T-helper 22 cell (primary cell): ENCODE measurements around the gene TP53AIP1.

Experiments
- DNase-seq: peaks from one replicate; pipeline ENCODE4 v3.0.0-alpha.2; 2020; ENCODE audit warnings: low read depth

The TP53AIP1 gene

DNA sequence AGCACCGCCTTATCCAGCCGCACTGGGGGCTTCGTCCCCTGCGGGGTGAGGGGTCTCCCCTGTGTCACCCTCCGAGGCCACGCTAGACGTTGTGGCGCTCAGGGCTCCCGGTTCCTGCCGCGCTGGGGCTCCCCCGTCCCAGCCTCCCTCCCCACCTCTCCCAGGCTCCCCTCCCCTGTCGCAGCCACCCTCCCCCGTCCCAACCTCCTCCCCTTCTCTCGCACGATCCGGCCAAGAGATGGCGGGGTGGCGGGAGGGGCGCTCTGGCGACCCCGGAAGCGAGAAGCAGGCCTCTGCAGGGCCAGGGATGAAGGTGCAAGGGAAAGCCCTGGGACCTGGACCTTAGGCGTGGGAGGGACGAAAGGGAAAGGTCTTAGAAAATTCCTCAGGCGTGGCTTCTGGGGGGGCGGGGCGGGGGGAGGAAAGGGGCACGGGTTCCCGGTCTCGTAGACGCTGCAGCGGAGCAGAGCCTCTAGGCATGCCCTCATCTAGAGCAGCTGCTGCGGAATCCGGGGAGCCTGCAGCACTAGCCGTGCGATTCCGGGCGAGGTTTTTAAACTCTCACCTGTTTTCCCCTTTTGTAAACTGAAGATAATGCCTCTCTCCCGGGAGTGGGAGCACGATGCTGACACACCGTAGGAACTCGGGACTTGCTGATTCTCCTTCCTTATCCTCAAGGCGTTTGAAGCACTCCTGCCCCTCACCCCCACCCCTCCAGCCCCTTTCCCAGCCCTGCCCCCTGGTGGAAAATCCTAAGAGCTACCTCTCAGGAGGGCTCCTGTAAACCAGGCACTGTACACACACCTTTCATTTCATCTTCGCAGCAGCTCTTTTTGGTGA, 37.1 kb downstream of the TP53AIP1 start:
- no peak for DNase-seq

DNA sequence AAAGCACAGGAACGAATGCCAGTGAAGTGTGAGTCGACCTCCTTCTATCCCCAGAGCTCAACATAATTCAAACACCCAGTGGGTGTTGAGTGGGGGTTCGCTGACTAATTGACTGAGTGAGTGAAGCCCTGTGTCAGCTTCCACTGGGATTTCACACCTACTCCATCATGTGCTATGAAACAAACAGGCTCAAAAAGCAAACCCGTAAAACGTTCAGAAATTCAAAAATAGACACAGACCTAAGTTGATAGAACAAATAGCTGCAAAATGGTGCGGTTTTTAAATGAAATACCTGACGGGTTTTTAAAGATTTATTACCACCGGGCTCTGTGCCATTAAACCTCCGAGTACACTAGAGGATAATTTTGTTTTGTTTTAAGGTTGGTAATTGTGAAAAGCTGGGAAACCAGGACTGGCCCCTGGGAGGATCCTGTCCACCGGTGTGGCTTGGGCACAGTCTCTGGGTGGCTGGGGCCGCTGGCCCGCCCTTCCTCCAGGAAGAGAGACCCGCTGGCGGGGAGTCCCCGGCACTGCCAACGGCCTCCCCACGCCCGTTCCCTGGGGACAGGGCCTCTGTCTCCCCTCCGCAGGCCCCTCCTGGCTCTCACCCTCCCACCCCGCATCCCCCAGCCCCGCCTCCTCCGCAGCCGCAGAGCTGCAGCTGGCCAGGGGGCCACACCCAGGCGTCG, 37.9 kb downstream of the TP53AIP1 start:
- DNase-seq: no peak

DNA sequence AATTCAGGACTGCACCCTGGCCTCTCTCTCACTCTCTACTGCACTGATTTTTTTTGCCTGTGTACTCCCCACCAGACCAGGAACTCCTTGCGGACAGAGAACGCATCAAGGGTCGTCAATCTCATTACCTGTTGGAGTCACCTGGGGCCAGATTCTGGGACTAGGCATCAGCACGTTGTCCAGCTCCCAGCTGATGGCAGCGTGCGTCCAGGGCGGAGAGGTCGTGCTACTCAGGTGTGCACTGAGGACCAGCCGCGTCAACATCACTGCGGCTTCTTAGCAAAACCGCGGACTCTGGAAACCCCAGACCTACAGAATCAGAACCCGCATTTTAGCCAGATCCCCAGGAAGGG, 38.4 kb downstream of the TP53AIP1 start:
- no peak for DNase-seq

DNA sequence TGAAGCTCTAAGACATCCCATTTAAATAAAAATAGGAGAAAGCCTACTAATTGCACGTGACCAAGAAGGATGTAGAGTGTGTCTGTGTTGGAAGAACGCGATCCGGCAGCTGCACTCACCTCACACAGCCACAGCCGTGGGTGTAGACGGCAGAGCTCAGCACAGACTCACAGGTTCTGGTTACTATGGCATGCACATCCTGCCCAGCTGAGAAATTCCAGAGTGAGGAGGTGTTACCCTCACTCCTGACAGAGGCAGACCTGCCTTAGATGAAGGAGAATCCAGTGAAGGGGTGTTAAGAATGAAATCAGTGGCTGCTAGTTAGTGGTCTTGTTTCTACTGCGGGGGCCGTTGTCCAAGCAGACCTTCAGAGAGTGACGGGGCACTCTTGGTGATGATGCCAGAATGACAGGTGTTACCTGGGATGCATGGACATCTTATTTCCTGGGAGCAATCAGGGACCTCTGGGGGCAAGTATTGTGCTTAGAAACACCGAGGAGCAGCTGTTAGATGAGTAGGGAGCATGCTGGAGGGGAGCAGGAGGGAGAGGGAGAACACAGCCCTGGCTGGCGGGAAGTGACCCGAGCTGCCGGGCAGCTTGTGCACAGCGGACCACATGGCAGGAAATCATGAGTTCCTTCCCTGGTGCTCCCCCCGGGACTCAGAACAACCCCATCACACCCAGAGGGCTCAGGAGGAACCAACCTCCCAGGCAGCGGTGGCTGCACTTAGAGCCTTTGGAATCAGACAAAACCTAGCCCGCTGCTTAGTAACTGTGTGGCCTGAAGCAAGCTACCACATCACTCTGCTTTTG, 39.2 kb downstream of the TP53AIP1 start:
- DNase-seq: no peak

DNA sequence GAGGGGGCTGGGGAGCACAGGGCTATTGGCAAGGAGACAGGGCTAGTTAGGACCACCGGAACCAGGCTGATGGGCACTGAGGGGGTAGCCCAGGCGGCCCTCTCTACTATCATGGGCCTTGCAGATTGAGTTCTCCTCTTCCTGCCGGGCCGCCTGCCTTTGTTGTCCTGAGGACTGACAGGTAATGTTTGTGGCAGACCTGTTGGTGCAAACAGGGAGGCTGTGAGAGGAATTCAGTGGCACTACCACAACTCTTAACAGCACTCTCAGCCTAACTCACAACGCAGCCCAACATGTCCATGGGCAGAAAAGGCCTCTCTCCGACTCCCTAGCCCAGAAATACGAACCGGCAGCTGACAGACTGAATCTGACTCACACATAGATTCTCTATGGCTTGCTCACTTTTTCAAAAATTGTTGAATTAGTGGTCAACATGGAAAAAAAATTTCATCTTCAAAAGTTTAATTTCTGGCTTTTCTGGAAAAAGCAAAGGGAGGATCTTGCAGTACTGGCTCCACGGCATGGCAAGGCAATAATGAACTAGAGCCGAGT, 40.1 kb downstream of the TP53AIP1 start:
- DNase-seq: no peak

DNA sequence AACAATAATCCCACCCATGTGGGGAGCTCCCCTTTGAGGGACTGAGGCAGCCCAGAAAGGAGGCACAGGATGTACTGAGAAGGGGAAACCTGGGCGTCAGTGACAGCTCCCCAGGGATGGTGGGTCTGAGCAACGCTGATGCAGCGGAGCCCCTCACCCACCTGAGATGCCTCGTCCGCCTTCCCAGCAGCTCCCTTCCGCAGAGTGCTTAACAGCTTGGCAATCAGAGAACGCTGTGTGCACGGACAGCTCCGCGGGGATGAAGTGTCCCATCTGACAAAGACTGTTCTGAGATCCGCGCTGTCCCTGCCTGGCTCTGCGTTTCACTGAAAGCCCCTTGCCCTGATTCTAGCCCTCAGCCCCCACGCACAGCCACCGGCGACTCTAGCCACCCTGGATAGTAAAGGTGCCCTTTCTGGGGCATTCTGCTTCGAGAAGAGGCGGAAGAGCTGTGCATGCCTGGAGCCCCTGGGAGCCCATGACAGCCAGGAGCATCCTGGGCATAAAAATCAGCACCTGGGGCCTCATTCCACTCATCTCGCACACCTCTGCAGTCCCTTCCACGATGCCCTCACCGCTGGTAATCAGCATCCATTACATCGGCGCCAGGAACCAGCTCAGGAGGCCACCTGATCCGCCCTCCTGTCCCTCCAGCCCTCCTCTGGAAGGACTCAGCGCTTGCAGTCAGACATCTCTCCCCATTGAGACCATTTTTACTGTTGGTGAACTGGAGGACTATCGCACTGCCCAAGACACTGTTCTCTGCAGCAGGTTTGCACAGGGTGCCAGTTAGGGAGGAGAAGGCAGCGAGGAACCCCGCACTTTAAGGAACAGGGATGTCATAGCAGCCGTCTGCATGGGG, 40.8 kb downstream of the TP53AIP1 start:
- DNase-seq: no peak

DNA sequence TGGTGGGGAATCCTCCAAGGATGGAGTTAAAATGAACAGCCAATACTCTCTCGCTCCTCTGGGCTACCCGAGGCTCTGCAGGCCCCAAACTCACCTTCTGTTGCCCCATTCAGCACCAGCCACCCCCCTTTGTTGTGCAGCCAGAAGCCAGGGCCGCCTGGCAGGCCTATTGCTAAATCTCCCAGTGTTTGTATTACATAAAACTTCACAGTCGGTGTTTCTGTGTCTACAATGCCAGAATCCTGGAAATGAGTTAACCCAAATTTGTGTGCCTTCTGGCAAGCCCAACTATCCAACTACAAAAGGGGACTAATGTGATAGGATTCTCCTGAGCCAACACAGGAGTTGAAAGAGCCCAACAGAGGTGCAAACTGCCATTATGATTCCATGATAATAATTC, 42.2 kb downstream of the TP53AIP1 start:
- DNase-seq: no peak

DNA sequence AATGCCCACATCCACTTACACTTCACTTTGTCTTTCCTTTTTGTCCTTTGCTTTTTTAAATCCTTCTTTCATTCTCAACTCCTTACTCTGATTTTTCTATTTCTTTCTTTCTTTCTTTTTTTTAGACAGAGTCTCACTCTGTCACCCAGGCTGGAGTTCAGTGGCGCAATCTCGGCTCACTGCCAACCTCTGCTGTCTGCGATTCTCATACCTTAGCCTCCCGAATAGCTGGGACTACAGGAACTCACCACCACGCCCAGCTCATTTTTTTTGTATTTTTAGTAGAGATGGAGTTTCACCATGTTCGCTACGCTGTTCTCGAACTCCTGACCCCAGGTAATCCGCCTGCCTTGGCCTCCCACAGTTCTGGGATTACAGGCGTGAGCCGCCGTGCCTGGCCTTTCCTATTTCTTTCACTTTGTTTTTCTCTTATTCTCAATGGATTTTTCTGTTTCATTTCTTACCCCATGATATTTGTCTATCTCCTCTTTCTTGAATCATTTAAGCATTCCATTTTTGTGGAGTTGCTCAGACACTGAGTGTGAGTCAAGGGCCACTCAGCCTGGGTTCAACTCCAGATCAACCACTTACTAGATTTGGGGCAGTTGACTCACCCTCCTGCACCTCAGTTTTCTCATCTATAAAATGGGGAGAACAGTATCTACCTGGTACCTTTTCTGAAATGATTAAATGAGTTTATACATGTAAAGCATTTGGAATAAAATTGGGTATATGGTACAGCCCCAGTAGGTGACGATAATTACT, 43.9 kb downstream of the TP53AIP1 start:
- DNase-seq: no peak

DNA sequence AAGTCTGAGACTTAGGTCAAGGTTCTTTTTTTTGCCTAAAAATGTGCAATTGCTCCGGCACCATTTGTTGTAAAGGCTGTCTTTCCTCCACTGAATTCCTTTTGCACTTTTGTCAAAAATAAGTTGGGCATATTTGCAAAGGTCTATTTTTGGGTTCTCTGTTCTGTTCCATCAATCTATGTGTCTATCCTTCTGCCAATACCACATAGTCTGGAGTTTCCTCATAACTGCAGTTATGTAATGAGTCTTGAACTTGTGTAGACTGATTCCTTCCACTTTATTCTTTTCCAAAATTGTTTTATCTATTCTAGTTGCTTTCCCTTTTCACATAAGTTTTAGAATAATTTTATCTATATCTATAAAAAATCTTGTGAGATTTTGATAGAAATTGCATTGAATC, 44.8 kb downstream of the TP53AIP1 start:
- DNase-seq: no peak

DNA sequence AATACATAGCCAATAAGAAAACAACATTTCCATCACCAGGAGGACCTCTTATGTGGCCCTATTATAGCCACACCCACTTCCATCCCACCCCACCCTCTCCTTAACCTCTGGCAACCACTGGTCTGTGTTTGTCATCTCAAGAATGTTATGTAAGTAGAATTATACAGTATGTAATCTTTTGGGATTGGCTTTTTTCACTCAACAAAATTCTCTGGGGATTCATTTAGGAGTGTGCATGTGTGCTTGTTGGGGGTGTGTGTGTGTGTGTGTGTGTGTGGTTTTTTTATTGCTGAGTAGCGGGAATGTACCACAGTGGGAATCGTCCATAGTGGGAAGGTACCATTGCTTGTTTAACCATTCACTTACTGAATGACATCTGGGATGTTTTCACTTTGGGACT, 46.3 kb downstream of the TP53AIP1 start:
- DNase-seq: no peak

DNA sequence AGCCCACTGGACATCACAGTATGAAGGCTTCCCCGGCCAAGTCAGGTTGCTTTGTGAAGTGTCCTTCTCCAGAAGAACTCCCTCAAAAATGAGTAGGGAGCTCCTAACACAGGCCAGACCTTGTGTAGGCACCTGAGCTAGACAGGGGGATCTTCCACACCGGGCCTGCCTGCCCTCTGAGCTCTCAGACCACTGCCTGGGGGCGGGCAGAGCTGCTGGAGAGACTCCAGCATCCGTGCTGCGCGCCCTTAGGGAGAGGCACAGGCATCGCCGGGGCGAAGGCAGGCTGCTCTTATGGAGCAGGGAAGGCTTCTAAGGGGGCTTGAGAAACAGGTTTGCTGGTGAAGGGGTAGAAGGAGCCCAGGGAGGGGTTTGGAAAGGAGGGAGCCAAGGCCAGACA, 47.1 kb downstream of the TP53AIP1 start:
- no peak for DNase-seq

DNA sequence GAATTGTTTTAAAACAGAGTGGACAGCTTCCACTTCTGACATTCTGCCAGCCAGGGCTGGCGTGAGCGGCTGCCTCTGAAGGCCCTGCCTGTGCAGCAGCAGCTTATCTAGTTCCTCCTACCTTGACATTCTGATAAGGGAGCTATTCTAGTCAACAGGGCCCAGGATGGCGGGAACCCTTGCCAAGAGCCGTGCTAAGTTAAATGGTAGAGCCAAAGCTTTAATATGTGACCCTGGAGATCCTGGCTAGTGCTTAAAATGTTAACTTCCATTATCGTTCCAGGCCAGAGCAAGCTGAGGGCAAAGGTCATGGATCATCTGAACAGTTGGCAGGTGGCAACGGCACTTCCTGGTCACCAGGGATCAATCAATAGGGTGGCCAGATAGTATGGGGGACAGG, 48.0 kb downstream of the TP53AIP1 start:
- no peak for DNase-seq

DNA sequence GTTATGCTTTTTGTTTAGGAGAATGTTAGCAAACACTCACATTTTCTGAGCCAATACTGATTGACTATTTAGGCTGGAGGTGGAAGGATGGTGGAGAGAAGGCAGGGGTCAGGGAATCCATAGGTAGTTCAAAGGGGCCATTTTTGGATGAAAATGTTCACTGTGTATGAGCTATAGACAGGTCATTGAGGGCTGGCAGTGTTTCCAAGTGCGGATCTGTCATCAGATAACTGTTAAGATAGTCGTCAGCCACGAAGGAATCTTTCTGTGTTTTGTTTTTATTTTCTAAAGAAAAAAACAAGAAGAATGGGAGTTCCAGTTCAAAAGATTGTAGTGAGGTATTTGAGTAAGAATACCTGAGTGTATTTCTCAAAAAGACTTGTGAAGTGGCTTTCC, 48.4 kb downstream of the TP53AIP1 start:
- no peak for DNase-seq

DNA sequence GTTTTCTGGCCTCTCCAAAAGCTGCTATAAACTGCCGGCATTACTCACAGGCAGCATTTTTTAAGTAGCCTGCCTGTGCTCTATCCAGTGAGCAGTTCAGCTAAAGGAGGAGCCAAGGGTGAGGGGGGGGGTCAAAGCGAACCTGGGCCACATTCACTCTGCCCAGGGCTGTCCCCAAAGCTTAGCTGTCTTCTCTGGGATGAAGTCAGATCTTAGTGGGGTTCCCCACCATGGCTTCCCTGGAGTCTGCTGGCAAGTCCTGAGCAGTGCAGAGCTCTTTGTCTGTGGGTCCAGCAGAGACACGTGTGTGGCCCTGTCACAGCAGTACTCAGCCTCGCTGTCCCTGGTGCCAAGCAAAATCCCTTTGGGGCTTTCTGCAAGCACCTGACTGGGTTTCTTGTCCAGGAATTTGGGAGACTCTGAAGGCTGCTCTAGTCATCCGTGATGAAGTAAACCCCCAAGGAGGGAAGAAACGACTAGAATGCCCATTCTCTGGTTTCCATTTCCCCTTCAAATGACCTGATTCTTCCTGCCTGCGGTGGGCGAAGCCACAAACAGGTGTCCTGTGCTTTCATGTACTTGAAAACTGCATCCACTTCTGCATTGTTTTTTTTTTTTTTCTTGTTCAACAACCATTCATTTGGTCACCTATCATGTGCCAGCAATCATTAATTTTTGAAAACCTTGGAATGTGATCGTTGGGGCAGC, 48.9 kb downstream of the TP53AIP1 start:
- DNase-seq: no peak

DNA sequence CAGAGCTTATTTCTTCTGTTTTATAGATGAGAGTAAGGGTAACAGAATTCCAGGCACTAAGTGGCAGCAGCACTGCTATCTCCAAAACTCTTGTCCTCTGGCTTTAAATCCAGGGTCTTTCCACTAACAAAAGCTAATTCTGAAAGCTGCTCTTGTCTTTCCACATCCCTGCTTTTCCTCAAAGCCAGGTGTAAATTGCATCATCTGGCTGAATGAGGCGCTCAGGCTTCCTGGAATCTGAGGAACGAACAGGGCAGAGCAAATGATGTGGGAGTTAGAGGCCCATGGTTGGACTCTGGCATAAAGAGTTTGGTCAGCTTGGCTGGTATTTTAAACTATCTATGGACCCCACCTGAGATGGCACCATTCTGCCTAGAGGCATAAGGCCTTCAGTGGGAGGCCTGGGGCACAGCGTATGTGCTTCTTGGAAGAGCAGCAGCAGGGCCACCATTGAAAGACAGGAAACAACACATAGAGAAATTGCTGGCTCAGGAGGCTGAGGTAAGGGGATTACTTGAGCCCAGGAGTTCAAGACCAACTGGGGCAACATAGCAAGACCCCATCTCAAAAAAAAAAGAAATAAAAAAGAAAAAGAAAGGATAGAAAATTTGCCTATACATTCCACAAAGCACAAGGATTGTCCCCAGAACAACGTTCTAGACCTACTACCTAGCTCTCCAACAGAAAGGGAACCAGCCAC, 49.7 kb downstream of the TP53AIP1 start:
- DNase-seq: no peak

DNA sequence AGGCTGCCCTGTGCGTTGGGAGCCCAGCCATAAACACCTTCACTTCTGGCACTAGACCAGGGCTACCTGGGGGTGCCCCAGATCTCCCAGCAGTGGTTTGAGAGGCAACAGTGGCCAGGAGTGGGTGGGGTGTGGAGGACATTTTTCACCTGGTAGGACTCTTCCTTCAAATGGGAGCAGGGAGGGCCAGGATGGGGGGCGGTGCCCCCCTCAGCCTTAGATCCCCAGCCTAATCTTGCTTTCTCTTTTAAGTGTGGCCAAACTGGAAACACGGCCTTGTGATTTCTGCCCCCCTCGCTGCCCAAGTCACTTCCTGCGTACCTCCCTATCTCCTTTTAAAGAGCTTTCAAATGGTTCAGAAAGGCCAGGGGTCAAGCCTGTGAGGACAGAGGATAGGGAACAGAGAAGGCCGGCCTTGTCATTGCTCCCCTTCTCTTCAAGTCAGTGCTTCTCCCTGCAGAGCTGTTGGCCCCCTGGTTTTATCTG, 50.7 kb downstream of the TP53AIP1 start:
- DNase-seq: no peak

DNA sequence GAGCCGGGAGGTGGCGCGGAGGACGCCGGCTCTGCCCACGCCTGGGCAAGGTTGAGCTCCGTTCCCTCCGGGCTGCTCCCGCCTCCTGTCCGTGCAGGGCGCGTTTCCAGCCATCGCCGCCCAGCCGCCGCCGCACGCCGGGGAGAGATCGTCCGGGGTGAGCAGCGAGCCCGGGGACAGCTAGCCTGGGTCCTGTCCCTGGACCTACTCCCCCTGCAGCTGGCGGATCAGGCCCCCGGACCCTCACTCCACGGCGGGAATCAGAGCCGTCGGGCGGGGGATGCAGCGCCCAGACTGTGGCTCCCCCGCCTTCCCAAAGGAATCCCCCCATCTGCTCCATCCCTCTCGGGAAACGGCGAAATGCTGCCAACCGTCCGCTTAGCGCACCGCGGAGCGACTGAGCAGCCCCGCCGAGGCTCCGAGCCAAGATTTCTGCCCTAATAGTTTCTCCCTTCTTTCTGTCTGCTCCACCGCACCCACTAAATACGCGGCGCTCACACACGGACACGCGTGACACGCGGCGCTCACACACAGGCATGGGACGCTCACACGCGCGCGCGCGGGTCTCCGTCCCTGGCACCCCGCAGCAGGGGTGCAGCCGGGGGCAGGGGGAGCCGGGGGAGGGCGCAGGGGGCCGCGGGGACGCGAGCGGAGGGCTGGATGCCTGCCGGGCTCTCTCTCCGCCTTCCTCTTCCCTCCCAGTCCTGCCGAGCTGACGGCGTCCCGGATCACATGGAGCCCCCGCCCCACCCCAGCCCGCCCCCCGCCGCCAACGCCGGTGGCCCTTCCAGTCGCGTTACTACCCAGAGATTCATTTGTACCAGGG, 51.9 kb downstream of the TP53AIP1 start, which contains the start of gene KCNJ5:
TSS of gene KCNJ5 (plus strand) at position 814 of the 826 bp plus-strand sequence. CDS start 19,918 bp downstream, outside the sequence.
- no peak for DNase-seq

DNA sequence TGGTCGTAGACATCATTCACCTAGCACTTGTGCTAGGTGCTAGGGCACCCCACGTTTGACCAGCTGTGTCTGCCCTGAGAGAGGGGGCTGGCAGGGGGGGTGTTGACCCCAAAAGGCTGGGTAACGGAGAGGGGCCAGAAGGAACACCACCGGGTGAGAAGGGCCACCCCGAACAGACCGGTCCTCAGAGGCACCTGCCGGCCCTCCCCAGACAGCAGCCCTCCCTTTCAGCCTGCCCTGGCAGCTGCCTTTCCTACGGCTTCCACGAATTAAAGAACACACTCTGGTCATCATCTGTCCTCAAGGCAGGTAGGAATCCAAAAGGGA, 52.5 kb downstream of the TP53AIP1 start:
- no peak for DNase-seq
